CD4-positive, alpha-beta T cell treated with Interleukin-10 for 1 hour (primary cell): Measurements from ENCODE around the gene ACVR2B.

ENCODE experiments used
- DNase-seq: peaks from one replicate; pipeline ENCODE4 v3.0.0-alpha.2; 2020

ACVR2B gene

DNA sequence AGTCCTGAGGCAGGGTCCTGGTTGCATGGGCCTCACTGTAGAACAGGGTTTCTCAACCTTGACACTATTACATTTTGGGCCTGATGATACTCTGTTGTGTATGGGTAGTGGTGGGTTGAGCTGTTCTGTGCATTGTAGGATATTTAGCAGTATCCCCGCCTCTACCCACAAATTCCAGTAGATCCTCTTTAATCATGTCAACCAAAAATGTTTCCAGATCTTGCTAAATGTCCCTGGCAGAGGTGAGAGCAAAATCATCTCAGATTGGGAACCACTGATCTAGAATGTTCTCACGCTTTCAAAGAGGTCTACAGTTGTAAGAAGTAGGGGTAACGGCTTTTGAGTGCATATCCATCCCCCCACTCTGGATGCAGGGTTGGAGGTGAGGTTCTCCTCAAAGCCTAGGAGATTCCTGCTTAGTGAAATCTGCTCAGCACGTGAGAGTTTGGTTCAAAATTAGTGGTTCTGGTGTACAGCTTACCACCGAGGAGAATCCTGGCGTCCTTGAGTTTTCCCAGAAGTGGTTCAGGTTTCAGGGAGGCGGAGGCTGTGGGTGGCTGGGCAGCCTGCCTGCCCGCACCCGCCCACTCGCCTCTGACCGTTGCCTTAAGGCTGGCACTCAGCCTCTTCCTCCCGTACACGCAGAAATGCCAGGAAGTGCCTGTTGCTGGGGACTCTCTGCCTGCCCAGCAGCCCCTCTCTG, 5.3 kb downstream of the ACVR2B start:
- no peak for DNase-seq

- no peak for DNase-seq
Measured at GRCh38 chr3:38459499-38460048, 5.9 kb downstream of the ACVR2B start.

GRCh38 chr3:38460377-38461270, 6.9 kb downstream of the ACVR2B start:
- no peak for DNase-seq

DNA sequence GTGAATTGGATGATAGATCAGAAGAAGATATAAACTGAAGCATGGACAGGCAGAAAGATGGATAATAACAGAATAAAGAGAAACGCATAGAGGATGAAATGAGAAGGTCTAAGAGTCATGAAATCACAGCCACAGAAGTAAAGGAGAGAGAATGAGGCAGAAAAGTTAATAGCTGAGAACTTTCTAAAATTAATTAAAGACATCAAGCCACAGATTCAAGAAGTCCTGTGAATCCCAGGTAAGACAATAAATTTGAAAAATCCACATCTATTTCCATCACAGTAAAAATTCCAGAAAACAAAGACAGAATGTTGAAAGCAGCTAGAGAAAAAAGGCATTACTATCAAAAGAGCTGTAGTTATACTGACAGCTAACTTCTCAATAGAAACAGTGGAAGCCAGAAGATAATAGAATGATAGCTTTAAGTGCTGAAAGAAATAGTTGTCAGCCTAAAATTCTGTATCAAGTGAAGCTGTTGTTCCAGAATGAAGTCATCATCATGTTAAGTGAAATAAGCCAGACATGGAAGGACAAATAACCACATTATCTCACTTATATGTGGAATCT, 12.0 kb downstream of the ACVR2B start:
- no peak for DNase-seq

DNA sequence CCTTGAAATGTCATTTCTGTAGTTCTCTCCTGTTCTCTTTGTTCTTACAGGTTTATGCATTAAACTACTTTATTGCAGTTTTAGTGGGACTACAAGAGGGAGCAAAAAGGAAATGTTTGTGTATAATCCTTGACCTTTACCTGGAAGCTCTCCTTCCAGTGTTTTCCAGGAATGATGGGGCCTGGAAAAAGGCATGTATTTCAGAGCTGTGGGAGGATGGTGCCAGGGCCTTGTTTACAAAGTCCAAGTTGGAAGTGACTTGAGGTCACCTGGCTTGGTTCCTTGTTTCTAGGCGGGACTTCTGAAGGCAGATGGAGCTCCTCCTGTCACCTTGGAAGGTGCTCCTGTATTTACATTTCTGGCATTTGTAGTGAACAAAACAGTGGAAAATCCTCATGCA, 15.1 kb downstream of the ACVR2B start:
- no peak for DNase-seq

- no peak for DNase-seq
Measured at GRCh38 chr3:38469852-38470251, 16.2 kb downstream of the ACVR2B start.

DNA sequence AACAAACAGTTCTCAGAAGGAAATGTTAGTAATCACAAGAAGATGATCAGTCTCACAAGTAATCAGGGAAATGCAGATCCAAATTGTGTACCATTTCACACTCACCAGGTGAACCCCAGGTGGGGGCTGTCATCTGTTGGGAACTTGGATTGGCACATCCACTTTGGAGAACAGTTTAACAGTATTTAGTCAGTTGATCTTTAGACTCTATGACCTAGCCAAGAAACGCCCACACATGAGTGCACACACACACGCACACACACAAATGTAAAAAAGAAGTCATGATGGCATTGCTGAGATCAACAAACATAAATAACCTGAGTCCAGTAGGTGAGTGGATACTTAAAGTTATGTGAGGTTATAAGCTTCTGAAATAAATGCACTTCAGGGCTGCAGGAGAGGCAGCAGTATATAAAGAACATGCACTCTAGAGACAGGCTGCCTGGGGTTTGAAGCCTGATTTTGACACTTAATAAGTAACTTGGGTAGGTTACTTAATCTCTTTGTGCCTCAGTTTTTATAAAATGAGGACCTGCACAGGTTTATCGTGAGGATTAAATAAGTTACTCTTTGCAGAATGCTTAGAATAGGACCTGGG, 17.7 kb downstream of the ACVR2B start:
- no peak for DNase-seq

DNA sequence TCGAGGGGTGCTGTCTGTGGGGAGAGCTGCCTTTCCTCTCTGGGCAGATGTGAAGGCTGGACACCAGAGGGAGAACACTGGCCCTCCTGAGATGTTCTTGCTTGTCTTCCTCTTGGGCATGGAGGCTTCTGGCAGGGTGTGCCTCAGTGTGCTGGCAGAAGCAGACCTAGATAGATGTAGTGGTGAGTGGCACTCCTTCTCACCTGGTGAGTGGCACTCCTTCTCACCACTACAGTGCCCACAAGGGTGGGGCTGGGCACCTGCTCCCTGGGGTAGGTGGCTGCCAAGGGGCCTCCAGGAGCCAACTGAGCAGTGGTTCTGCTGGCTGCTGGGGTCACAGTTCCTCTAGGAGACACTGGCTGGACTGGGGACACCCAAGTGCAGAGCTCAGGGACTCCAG, 18.7 kb downstream of the ACVR2B start:
- DNase-seq = no peak

DNA sequence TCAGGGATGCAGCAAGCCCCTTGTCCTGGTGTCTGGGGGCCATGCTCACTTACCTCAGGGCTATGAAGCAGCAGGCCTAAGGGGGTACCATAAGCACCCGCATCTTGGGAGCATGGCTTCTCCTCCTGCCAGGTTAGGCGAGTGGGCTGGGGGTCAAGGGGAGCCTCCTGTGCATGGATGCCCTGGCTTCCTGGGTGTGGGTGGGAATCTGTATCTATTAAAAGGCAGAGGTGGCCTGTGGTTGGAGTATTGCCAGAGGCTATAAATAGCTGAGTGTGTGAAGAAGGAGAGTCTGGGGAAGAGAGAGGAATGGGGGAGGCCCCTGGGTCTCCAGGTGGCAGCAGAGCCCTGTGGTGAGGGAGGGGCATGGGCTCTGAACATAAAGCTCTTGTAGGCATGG, 19.5 kb downstream of the ACVR2B start:
- DNase-seq = no peak

DNA sequence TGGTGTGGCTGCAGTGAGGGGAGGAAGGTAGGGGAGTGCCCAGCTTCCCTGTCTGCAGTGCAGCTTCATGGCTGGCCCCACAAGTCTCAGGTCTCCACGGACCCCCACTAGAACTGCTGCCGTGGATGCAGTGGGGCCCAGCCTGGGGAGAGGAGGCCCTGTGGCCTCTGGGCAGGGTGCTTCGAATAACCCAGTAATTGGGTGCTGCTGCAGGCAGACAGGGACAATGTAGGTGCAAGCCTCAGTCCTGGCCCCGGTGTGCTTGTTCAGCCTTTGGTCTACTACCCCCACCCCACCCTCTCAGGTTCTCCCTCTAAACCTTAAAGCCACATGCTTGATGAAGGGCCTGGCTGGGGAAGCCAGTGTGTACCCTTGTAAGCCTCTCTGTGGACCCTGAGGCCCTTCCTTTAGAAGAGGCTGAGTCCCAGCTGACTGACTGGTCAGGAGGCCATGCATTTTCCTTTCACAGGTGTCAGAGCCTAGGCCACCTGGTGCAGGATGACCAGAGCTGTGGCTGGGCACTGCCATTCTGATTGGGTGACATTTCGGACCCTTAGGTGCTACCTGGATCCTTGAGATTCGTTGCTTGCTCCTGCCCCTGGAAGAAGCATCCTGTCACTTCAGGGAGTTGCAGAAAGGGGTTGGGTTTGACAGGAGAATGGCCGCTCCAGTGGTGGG, 21.4 kb downstream of the ACVR2B start:
- no peak for DNase-seq

- DNase-seq = no peak
Measured at GRCh38 chr3:38475716-38476115, 22.0 kb downstream of the ACVR2B start.

- DNase-seq = no peak
Measured at GRCh38 chr3:38476157-38476756, 22.6 kb downstream of the ACVR2B start.

DNA sequence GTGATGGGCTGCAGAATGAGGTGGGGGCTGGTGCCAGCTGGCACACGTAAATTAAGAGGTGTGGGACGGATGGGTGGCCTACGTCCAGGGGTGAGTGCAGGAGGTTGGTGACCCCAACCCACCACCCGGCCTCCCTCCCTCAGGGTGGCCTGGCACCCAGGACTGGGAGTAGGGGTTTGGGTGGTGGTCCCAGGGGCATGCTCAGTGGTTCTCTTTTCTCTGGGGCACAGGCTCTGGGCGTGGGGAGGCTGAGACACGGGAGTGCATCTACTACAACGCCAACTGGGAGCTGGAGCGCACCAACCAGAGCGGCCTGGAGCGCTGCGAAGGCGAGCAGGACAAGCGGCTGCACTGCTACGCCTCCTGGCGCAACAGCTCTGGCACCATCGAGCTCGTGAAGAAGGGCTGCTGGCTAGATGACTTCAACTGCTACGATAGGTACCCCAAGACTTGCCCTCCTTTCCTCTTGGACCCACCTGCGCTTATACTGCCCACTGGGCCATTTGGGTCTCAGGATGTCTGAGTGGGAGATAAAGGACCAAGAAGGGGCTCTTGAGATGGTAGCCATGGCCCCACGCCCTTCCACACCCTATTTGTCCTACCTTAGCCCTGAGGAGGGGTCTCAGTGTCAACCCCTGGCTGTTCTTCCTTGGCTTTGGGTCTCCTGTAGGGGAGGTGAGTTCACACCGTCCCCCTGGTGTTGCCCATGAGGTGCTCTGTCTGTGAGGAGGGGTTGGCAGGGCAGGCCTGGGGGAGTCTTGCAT, 23.5 kb downstream of the ACVR2B start:
- DNase-seq = no peak

DNA sequence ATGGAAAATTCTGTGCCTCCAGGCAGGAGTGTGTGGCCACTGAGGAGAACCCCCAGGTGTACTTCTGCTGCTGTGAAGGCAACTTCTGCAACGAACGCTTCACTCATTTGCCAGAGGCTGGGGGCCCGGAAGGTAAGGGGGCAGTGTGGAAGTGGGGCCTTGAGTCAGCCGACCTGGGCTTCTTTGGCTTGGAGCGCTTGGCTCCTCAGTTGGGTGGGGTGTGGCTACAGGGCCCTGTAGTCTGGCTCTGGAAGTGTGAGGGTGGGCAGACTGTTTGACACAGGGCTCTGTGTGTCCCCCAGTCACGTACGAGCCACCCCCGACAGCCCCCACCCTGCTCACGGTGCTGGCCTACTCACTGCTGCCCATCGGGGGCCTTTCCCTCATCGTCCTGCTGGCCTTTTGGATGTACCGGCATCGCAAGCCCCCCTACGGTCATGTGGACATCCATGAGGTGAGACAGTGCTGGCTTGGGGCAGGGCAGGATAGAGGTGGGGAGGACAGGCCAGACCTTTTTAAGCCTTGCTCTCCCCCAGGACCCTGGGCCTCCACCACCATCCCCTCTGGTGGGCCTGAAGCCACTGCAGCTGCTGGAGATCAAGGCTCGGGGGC, 24.3 kb downstream of the ACVR2B start:
- DNase-seq = no peak

- no peak for DNase-seq
Measured at GRCh38 chr3:38478901-38479300, 25.2 kb downstream of the ACVR2B start.

- DNase-seq = peak; percentile 68
Measured at GRCh38 chr3:38479431-38480092, 25.9 kb downstream of the ACVR2B start.

- no peak for DNase-seq
Measured at GRCh38 chr3:38480093-38480445, 26.4 kb downstream of the ACVR2B start.

DNA sequence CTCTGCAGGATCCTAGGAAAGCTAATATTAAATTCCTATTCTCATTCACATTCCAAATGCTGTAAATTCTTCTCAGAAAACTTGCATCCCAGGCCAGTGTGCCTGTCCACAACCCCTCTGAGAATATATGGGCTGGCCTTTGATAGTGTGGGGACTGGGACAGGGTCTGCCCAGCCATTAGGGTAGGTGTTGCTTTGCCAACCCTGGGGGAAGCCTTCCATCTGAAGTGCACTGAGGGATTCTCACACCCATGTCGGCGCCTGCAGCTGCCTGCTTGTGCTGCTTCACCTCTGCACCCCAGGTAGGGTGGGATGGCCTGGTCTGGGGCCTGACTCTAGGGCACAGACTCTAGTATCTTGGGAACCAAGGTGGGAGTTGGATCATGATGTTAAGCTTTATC, 27.2 kb downstream of the ACVR2B start:
- DNase-seq = no peak

GRCh38 chr3:38482951-38483350, 29.3 kb downstream of the ACVR2B start:
- DNase-seq = no peak

GRCh38 chr3:38487323-38487722, 33.6 kb downstream of the ACVR2B start:
- no peak for DNase-seq

DNA sequence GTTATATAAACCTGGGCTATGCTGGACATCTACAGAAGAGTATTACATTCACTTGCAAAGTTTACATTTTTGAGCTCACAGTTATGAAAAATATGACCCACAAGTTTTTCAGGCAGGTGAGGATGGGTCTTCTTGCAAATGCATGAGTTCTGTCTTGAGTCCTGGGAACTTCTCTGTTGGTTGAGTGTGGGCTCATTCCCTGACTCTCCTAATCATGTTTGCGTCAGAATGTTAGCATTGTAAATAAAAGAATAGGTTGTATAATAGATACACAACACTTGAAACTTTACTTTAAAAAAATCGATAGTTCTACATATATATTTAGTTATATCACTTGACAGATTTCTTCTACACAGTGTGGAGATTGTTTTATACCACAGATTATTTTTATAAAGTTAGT, 35.3 kb downstream of the ACVR2B start:
- no peak for DNase-seq
